ENCODE measurements around the gene ABCA4. TPM values are rescaled to one million over a fixed set of nuclear protein-coding genes. Genes with fewer than 3 reads are reported as not detected.

Gene ABCA4
- total RNA-seq, 2 donors from 2014 or later: not detected

GRCh38 chr1:94143173-94143808 lies 22.3 kb upstream of the ABCA4 start:
- H3K4me1 Mint-ChIP-seq: no peaks in the 10 kb centered on the region
- no peak overlapping the region for H3K27ac Mint-ChIP-seq
- H3K27me3 Mint-ChIP-seq: peaks cover 7% of the 10 kb centered on the region

GRCh38 chr1:94142583-94142982 lies 21.6 kb upstream of the ABCA4 start:
- Mint-ChIP-seq H3K27ac (no peak overlapping the region), H3K36me3 (ENCODE audit: low read depth) (no peaks in the 10 kb centered on the region), H3K4me3 (no peak overlapping the region), H3K4me1 (no peaks in the 10 kb centered on the region), H3K27me3 (peaks cover 7% of the 10 kb centered on the region)
- no peaks in the 10 kb centered on the region for H3K9me3 ChIP-seq (ENCODE audit: control insufficient read depth, low read length, poor library complexity, severe bottlenecking)
- DNase-seq: no peak
- no peak for ATAC-seq

More at GRCh38 chr1:94143173-94143808, 22.3 kb upstream of the ABCA4 start:
- Mint-ChIP-seq H3K36me3 (ENCODE audit: low read depth) (no peaks in the 10 kb centered on the region), H3K4me3 (no peak overlapping the region)
- DNase-seq: no peak
- H3K9me3 ChIP-seq (ENCODE audit: control insufficient read depth, low read length, poor library complexity, severe bottlenecking): no peaks in the 10 kb centered on the region
- no peak for ATAC-seq

- no peak overlapping the region for H3K4me3 Mint-ChIP-seq
- H3K27me3 Mint-ChIP-seq: peaks cover 7% of the 10 kb centered on the region
- no peaks in the 10 kb centered on the region for H3K9me3 ChIP-seq (ENCODE audit: control insufficient read depth, low read length, poor library complexity, severe bottlenecking)
- ATAC-seq (no peak), DNase-seq (no peak)
- H3K27ac Mint-ChIP-seq: no peak overlapping the region
- no peaks in the 10 kb centered on the region for H3K4me1 Mint-ChIP-seq
- H3K36me3 Mint-ChIP-seq (ENCODE audit: low read depth): no peaks in the 10 kb centered on the region
Measured at GRCh38 chr1:94142022-94142421, 21.1 kb upstream of the ABCA4 start.

- H3K4me3 Mint-ChIP-seq: no peak overlapping the region
- H3K27me3 Mint-ChIP-seq: peaks cover 9% of the 10 kb centered on the region
- ATAC-seq: no peak
- DNase-seq: no peak
- H3K4me1 Mint-ChIP-seq: no peaks in the 10 kb centered on the region
- no peak overlapping the region for H3K27ac Mint-ChIP-seq
- no peaks in the 10 kb centered on the region for H3K36me3 Mint-ChIP-seq (ENCODE audit: low read depth)
- H3K9me3 ChIP-seq (ENCODE audit: control insufficient read depth, low read length, poor library complexity, severe bottlenecking): no peaks in the 10 kb centered on the region
Measured at GRCh38 chr1:94132111-94132510, 11.2 kb upstream of the ABCA4 start.

- DNase-seq (no peak), ATAC-seq (no peak)
- Mint-ChIP-seq H3K4me1 (no peaks in the 10 kb centered on the region), H3K27ac (no peak overlapping the region), H3K4me3 (no peak overlapping the region), H3K36me3 (ENCODE audit: low read depth) (no peaks in the 10 kb centered on the region), H3K27me3 (peaks cover 14% of the 10 kb centered on the region)
- no peaks in the 10 kb centered on the region for H3K9me3 ChIP-seq (ENCODE audit: control insufficient read depth, low read length, poor library complexity, severe bottlenecking)
Measured at GRCh38 chr1:94130851-94131595, 10.1 kb upstream of the ABCA4 start.

GRCh38 chr1:94126651-94127050 lies 5.7 kb upstream of the ABCA4 start:
- DNase-seq (no peak), ATAC-seq (no peak)
- H3K36me3 Mint-ChIP-seq (ENCODE audit: low read depth): no peaks in the 10 kb centered on the region
- no peaks in the 10 kb centered on the region for H3K4me1 Mint-ChIP-seq
- H3K27ac Mint-ChIP-seq: no peak overlapping the region
- no peaks in the 10 kb centered on the region for H3K9me3 ChIP-seq (ENCODE audit: control insufficient read depth, low read length, poor library complexity, severe bottlenecking)
- H3K27me3 Mint-ChIP-seq: peaks cover 20% of the 10 kb centered on the region
- no peak overlapping the region for H3K4me3 Mint-ChIP-seq

- peaks cover 20% of the 10 kb centered on the region for H3K27me3 Mint-ChIP-seq
- H3K27ac Mint-ChIP-seq: no peak overlapping the region
- no peaks in the 10 kb centered on the region for H3K36me3 Mint-ChIP-seq (ENCODE audit: low read depth)
- H3K4me3 Mint-ChIP-seq: no peak overlapping the region
- ATAC-seq (no peak), DNase-seq (no peak)
- no peaks in the 10 kb centered on the region for H3K4me1 Mint-ChIP-seq
- H3K9me3 ChIP-seq (ENCODE audit: control insufficient read depth, low read length, poor library complexity, severe bottlenecking): no peaks in the 10 kb centered on the region
Measured at GRCh38 chr1:94125551-94126514, 4.9 kb upstream of the ABCA4 start.

GRCh38 chr1:94124538-94124937 lies 3.6 kb upstream of the ABCA4 start:
- no peak overlapping the region for H3K27ac Mint-ChIP-seq
- no peaks in the 10 kb centered on the region for H3K9me3 ChIP-seq (ENCODE audit: control insufficient read depth, low read length, poor library complexity, severe bottlenecking)
- H3K36me3 Mint-ChIP-seq (ENCODE audit: low read depth): no peaks in the 10 kb centered on the region
- H3K27me3 Mint-ChIP-seq: peaks cover 24% of the 10 kb centered on the region
- ATAC-seq (no peak), DNase-seq (no peak)
- no peaks in the 10 kb centered on the region for H3K4me1 Mint-ChIP-seq
- no peak overlapping the region for H3K4me3 Mint-ChIP-seq

- Mint-ChIP-seq H3K27ac (no peak overlapping the region), H3K36me3 (ENCODE audit: low read depth) (no peaks in the 10 kb centered on the region), H3K4me3 (no peak overlapping the region), H3K4me1 (no peaks in the 10 kb centered on the region), H3K27me3 (peaks cover 34% of the 10 kb centered on the region)
- no peaks in the 10 kb centered on the region for H3K9me3 ChIP-seq (ENCODE audit: control insufficient read depth, low read length, poor library complexity, severe bottlenecking)
- no peak for ATAC-seq
- DNase-seq: no peak
Measured at GRCh38 chr1:94122201-94122970, 1.4 kb upstream of the ABCA4 start.

- Mint-ChIP-seq H3K4me1 (no peaks in the 10 kb centered on the region), H3K4me3 (no peak overlapping the region), H3K36me3 (ENCODE audit: low read depth) (no peaks in the 10 kb centered on the region), H3K27me3 (peaks cover 34% of the 10 kb centered on the region), H3K27ac (no peak overlapping the region)
- ATAC-seq: no peak
- H3K9me3 ChIP-seq (ENCODE audit: control insufficient read depth, low read length, poor library complexity, severe bottlenecking): no peaks in the 10 kb centered on the region
- DNase-seq: no peak
Measured at GRCh38 chr1:94121411-94121821, 468 bp upstream of the ABCA4 start.

GRCh38 chr1:94120570-94120901 lies 412 bp downstream of the ABCA4 start:
- no peak overlapping the region for H3K4me3 Mint-ChIP-seq
- no peaks in the 10 kb centered on the region for H3K36me3 Mint-ChIP-seq (ENCODE audit: low read depth)
- H3K4me1 Mint-ChIP-seq: no peaks in the 10 kb centered on the region
- DNase-seq: no peak
- no peak for ATAC-seq
- no peak overlapping the region for H3K27ac Mint-ChIP-seq
- H3K27me3 Mint-ChIP-seq: peaks cover 29% of the 10 kb centered on the region
- no peaks in the 10 kb centered on the region for H3K9me3 ChIP-seq (ENCODE audit: control insufficient read depth, low read length, poor library complexity, severe bottlenecking)

GRCh38 chr1:94119796-94120569 lies 965 bp downstream of the ABCA4 start:
- Mint-ChIP-seq H3K4me1 (no peaks in the 10 kb centered on the region), H3K27ac (no peak overlapping the region), H3K36me3 (ENCODE audit: low read depth) (no peaks in the 10 kb centered on the region), H3K27me3 (peaks cover 30% of the 10 kb centered on the region), H3K4me3 (no peak overlapping the region)
- ATAC-seq (no peak), DNase-seq (no peak)
- no peaks in the 10 kb centered on the region for H3K9me3 ChIP-seq (ENCODE audit: control insufficient read depth, low read length, poor library complexity, severe bottlenecking)

Measured in T-helper 17 cell (primary cell).